H1 (cell line): ENCODE data around the gene APOL1. TPM values are rescaled to one million over a fixed set of nuclear protein-coding genes. Genes with fewer than 3 reads are reported as not detected.

Experiments
- CTCF ChIA-PET: fragments of 300-600 bp; sonication (Branson Sonifier 250); formaldehyde crosslinking; loops from one replicate; lab custom pipeline; 2021; ENCODE audit not compliant: partially characterized antibody; lab: Charles Lee
- POLR2A ChIA-PET: fragments of 300-600 bp; sonication (Branson Sonifier 250); formaldehyde crosslinking; loops from one replicate; lab custom pipeline; 2021; ENCODE audit warnings: inconsistent platforms; ENCODE audit not compliant: partially characterized antibody; lab: Charles Lee
- DNase-seq, 2 experiments: peaks; one replicate each; pipeline versions ENCODE4 v3.0.0 to v3.0.0-alpha.2; 2010 to 2022; ENCODE audit warnings: low spot score in 2 of 2, low read depth in 1 of 2, mixed read lengths in 1 of 2
- FAIRE-seq: peaks from 2 replicates; lab custom pipeline; 2011; peaks lifted over from hg19 to GRCh38; lab: Jason Lieb, UNC
- H2AFZ ChIP-seq: 2 replicates; pipeline ENCODE4 v1.8.1; 2012; ENCODE audit warnings: low read length, inconsistent platforms
- H2AK5ac ChIP-seq: 2 replicates; pipeline ENCODE4 v1.6.1; 2013; ENCODE audit warnings: low read depth, low read length
- H2BK120ac ChIP-seq: replicated peaks from 2 replicates; pipeline ENCODE3; 2013; ENCODE audit warnings: low read depth, low read length, inconsistent platforms
- H2BK12ac ChIP-seq: 2 replicates; pipeline ENCODE4 v1.6.1; 2013; ENCODE audit warnings: low read depth, low read length
- H2BK15ac ChIP-seq: 2 replicates; pipeline ENCODE4 v1.6.1; 2013; ENCODE audit warnings: low read length
- H2BK20ac ChIP-seq: 2 replicates; pipeline ENCODE4 v1.6.1; 2013; ENCODE audit warnings: low read length
- H2BK5ac ChIP-seq: 2 replicates; pipeline ENCODE4 v1.6.1; 2013; ENCODE audit warnings: low read depth, low read length
- H3K14ac ChIP-seq: 2 replicates; pipeline ENCODE4 v1.6.1; 2013; ENCODE audit warnings: inconsistent platforms; ENCODE audit not compliant: insufficient read length
- H3K18ac ChIP-seq: 2 replicates; pipeline ENCODE4 v1.6.1; 2013; ENCODE audit warnings: low read length; ENCODE audit errors: extremely low read depth
- H3K23ac ChIP-seq: 2 replicates; pipeline ENCODE4 v1.6.1; 2013; ENCODE audit warnings: inconsistent platforms; ENCODE audit not compliant: insufficient read length
- H3K23me2 ChIP-seq: 2 replicates; pipeline ENCODE4 v1.6.1; 2013; ENCODE audit warnings: low read depth, low read length
- H3K27ac ChIP-seq: 2 replicates; pipeline ENCODE4 v1.6.1; 2011; ENCODE audit warnings: low read depth, low read length, inconsistent platforms
- H3K27me3 ChIP-seq, 4 experiments: replicated peaks in 1 of 4; 1 replicate in 1 of 4; 2 replicates in 3 of 4; pipeline versions ENCODE4 v1.6.1 to v1.8.1; 2011 to 2013; ENCODE audit warnings: low read length in 3 of 4, mild to moderate bottlenecking in 3 of 4, inconsistent platforms in 2 of 4, mixed read lengths in 2 of 4, moderate library complexity in 1 of 4; ENCODE audit not compliant: control insufficient read depth in 3 of 4, insufficient read depth in 3 of 4; ENCODE audit errors: extremely low read depth in 1 of 4
- H3K36me3 ChIP-seq, 4 experiments: 2 replicates each; pipeline versions ENCODE4 v1.6.1 to v1.8.1; 2011 to 2013; ENCODE audit warnings: mild to moderate bottlenecking in 4 of 4, low read length in 3 of 4, moderate library complexity in 2 of 4, control low read depth in 1 of 4, inconsistent platforms in 1 of 4; ENCODE audit not compliant: insufficient read depth in 4 of 4, control insufficient read depth in 2 of 4
- H3K4ac ChIP-seq: replicated peaks from 2 replicates; pipeline ENCODE3; 2013; ENCODE audit warnings: low read length, low read depth, mixed read lengths, inconsistent platforms; ENCODE audit not compliant: insufficient read length
- H3K4me1 ChIP-seq, 4 experiments: replicated peaks in 1 of 4; 1 replicate in 1 of 4; 2 replicates in 3 of 4; pipeline versions ENCODE4 v1.6.1 to v1.8.1; 2011 to 2013; ENCODE audit warnings: low read length in 3 of 4, inconsistent platforms in 2 of 4, mixed read lengths in 1 of 4; ENCODE audit not compliant: insufficient read depth in 4 of 4, control insufficient read depth in 3 of 4
- H3K4me2 ChIP-seq, 2 experiments: 2 replicates each; pipeline versions ENCODE4 v1.6.1 to v1.8.1; 2011 to 2013; ENCODE audit warnings: low read depth in 2 of 2, low read length in 2 of 2, control low read depth in 1 of 2, inconsistent platforms in 1 of 2, mild to moderate bottlenecking in 1 of 2; ENCODE audit not compliant: insufficient read depth in 1 of 2
- H3K4me3 ChIP-seq, 4 experiments: fragments of 200-600, 300-600 bp in 1 of 4; sonication (generic), shearing (Covaris generic), sonication (Bioruptor Twin) in 1 of 4; 2 replicates each; pipeline versions ENCODE4 v1.5.1 to v1.8.1; 2011 to 2016; ENCODE audit warnings: low read length in 4 of 4, low read depth in 3 of 4, control low read depth in 2 of 4, inconsistent platforms in 2 of 4, mild to moderate bottlenecking in 2 of 4, mixed read lengths in 1 of 4, moderate library complexity in 1 of 4; ENCODE audit not compliant: insufficient read depth in 2 of 4; ENCODE audit errors: extremely low read depth in 1 of 4
- H3K56ac ChIP-seq: replicated peaks from 2 replicates; pipeline ENCODE3; 2013; ENCODE audit warnings: low read depth, mild to moderate bottlenecking, mixed read lengths, low read length, inconsistent platforms; ENCODE audit not compliant: insufficient read length
- H3K79me1 ChIP-seq: 2 replicates; pipeline ENCODE4 v1.6.1; 2013; ENCODE audit warnings: low read depth, low read length, control low read depth
- H3K79me2 ChIP-seq, 2 experiments: 2 replicates each; pipeline versions ENCODE4 v1.6.1 to v1.8.1; 2012 to 2013; ENCODE audit warnings: low read length in 2 of 2, mild to moderate bottlenecking in 2 of 2, inconsistent platforms in 1 of 2; ENCODE audit not compliant: insufficient read depth in 2 of 2, control insufficient read depth in 1 of 2
- H3K9ac ChIP-seq, 4 experiments: replicated peaks in 1 of 4; 1 replicate in 1 of 4; 2 replicates in 3 of 4; pipeline versions ENCODE4 v1.6.1 to v1.8.1; 2011 to 2013; ENCODE audit warnings: low read depth in 3 of 4, low read length in 3 of 4, control low read depth in 2 of 4, mild to moderate bottlenecking in 2 of 4, moderate library complexity in 2 of 4, inconsistent platforms in 1 of 4; ENCODE audit errors: extremely low read depth in 1 of 4
- H3K9me3 ChIP-seq, 2 experiments: 2 replicates each; pipeline versions ENCODE4 v1.6.1 to v1.8.1; 2012 to 2013; ENCODE audit warnings: mild to moderate bottlenecking in 2 of 2, moderate library complexity in 2 of 2, control low read depth in 1 of 2, inconsistent platforms in 1 of 2, low read depth in 1 of 2, low read length in 1 of 2, mixed read lengths in 1 of 2; ENCODE audit not compliant: insufficient read depth in 2 of 2
- H4K20me1 ChIP-seq, 2 experiments: replicated peaks in 1 of 2; 2 replicates each; pipeline versions ENCODE3 to v1.8.1; 2011 to 2013; ENCODE audit warnings: inconsistent platforms in 2 of 2, low read length in 2 of 2, mild to moderate bottlenecking in 1 of 2; ENCODE audit not compliant: insufficient read depth in 2 of 2, control insufficient read depth in 1 of 2
- H4K5ac ChIP-seq: 2 replicates; pipeline ENCODE4 v1.6.1; 2013; ENCODE audit warnings: low read length, low read depth, mixed read lengths, inconsistent platforms; ENCODE audit not compliant: insufficient read length
- H4K8ac ChIP-seq: 2 replicates; pipeline ENCODE4 v1.8.0; 2013; ENCODE audit warnings: mild to moderate bottlenecking, moderate library complexity, low read length, inconsistent platforms; ENCODE audit not compliant: insufficient read depth; ENCODE audit errors: extremely low read depth
- H4K91ac ChIP-seq: replicated peaks from 2 replicates; pipeline ENCODE3; 2013; ENCODE audit warnings: low read length, mixed read lengths, inconsistent platforms; ENCODE audit not compliant: insufficient read length
- BCL11A ChIP-seq, 2 experiments: IDR thresholded peaks; one replicate each; pipeline ENCODE4 v1.6.1; 2011; ENCODE audit warnings: low read depth in 2 of 2, low read length in 2 of 2, mild to moderate bottlenecking in 2 of 2
- BRCA1 ChIP-seq: IDR thresholded peaks from 2 replicates; pipeline ENCODE4 v1.6.1; 2012; ENCODE audit warnings: low read depth, low read length, improper control_type of control experiment
- CBX8 ChIP-seq: fragments of 300-800, 300-1000 bp; sonication (generic); IDR thresholded peaks from 2 replicates; pipeline ENCODE4 v1.7.1; 2016; ENCODE audit warnings: low read depth, low read length, borderline replicate concordance
- CTBP2 ChIP-seq: IDR thresholded peaks from 2 replicates; pipeline ENCODE4 v1.7.0; 2011; ENCODE audit warnings: borderline replicate concordance, mild to moderate bottlenecking, moderate library complexity, mixed read lengths, low read length; ENCODE audit not compliant: insufficient read depth, insufficient read length
- GABPA ChIP-seq: IDR thresholded peaks from 2 replicates; pipeline ENCODE4 v1.6.1; 2011; ENCODE audit warnings: mild to moderate bottlenecking, low read length, moderate library complexity, borderline replicate concordance; ENCODE audit not compliant: insufficient read depth
- GTF2F1 ChIP-seq: IDR thresholded peaks from 2 replicates; pipeline ENCODE4 v1.6.1; 2012; ENCODE audit warnings: low read depth, low read length, improper control_type of control experiment, borderline replicate concordance
- HDAC2 ChIP-seq, 2 experiments: fragments of 300-600 bp in 1 of 2; sonication (generic) in 1 of 2; IDR thresholded peaks; 2 replicates each; pipeline ENCODE4 v1.6.1; 2011 to 2012; ENCODE audit warnings: low read depth in 2 of 2, low read length in 2 of 2, mild to moderate bottlenecking in 2 of 2, moderate library complexity in 2 of 2, borderline replicate concordance in 1 of 2, inconsistent platforms in 1 of 2
- JUND ChIP-seq: IDR thresholded peaks from 2 replicates; pipeline ENCODE4 v1.6.1; 2011; ENCODE audit warnings: mild to moderate bottlenecking, improper control_type of control experiment, low read length
- POLR2A ChIP-seq, 2 experiments: IDR thresholded peaks; 1 replicate in 1 of 2; 2 replicates in 1 of 2; pipeline ENCODE4 v1.6.1; 2011; ENCODE audit warnings: low read depth in 2 of 2, low read length in 2 of 2, mild to moderate bottlenecking in 2 of 2; ENCODE audit errors: control extremely low read depth in 1 of 2
- SAP30 ChIP-seq: fragments of 300-600 bp; sonication (generic); IDR thresholded peaks from 2 replicates; pipeline ENCODE4 v1.7.1; 2012; ENCODE audit warnings: low read length, moderate library complexity, mild to moderate bottlenecking, inconsistent platforms; ENCODE audit not compliant: insufficient read depth, insufficient replicate concordance
- SIN3A ChIP-seq, 2 experiments: IDR thresholded peaks in 1 of 2; conservative IDR thresholded peaks in 1 of 2; 2 replicates each; pipeline ENCODE4 v1.6.1; 2011 to 2012; ENCODE audit warnings: low read length in 2 of 2, improper control_type of control experiment in 1 of 2, low read depth in 1 of 2, mild to moderate bottlenecking in 1 of 2
- WGBS, 2 experiments: shearing (Covaris generic) in 1 of 2; methylation state at CpG; one replicate each; pipeline versions ENCODE4 v1.1.6 to v1.1.7; 2013 to 2015; ENCODE audit warnings: low lambda C conversion rate in 2 of 2, mixed read lengths in 2 of 2, inconsistent platforms in 1 of 2, low coverage in 1 of 2, missing lambda C conversion rate in 1 of 2; ENCODE audit not compliant: insufficient replicate concordance in 2 of 2, insufficient coverage in 1 of 2, insufficient read length in 1 of 2; ENCODE audit errors: extremely low coverage in 1 of 2, missing lambda C conversion rate in 1 of 2; 5-methylcytosine and 5-hydroxymethylcytosine counted together
- polyA plus RNA-seq, 7 experiments: library from polyadenylated mRNA; depleted of rRNA in 3 of 7; stranded (reverse) in 5 of 7; unstranded in 2 of 7; fragments of >200 nt in 5 of 7; fragments of 200-250 nt in 2 of 7; gene quantifications; 1 replicate in 5 of 7; 2 replicates in 1 of 7; 4 replicates in 1 of 7; pipeline versions ENCODE4 v1.2.1 to v1.2.3, GENCODE V29; 2011 to 2013; ENCODE audit warnings: missing spikeins in 2 of 7, mixed read lengths in 2 of 7
- total RNA-seq: library from RNA; stranded (reverse); fragmentation: NEBNext Ultra II Directional; extraction: Animal tissue kit (Norgen Biotek cat#: 25700); gene quantifications from 2 replicates; pipeline ENCODE4 v1.2.1, GENCODE V29; 2021

Gene APOL1
- total and polyA plus RNA-seq, 2 of the 8 experiments (the other 6 are each of a cell fraction or from before 2014, with no cell fraction given): not detected

DNA sequence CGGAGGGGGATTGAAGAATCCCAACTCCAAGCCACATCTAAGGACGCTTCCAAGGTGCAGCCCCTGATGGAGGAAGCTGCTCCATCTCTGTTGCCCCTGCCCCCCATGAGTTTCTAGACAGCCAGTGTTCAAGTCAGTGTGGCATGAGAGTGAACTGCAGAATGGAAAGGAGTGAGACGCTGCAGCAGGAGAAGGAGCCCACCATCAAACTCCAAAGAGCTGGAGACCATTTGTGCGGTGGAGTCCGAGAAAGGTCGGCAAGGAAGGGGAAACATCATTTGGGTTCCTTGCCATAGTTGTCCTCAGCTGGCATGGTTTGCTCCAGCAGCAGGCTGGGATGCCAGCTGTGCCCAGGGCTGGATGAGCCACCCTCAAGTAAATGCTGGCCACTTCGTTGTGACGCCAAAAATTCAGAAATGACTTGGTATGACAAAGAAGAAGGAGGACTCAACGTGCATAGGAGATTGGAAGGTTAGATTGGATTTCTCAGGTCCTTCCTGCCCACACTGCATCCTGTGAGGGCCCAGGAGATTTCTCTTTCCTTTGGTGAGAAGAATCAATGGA is 30.0 kb upstream of the APOL1 start:
- no peaks in the 10 kb centered on the region for H3K79me2 ChIP-seq
- 0 out of 2 replicates have a peak overlapping the region, but pooled peaks have one; percentile 9 for H2BK12ac ChIP-seq
- FAIRE-seq (no peak), DNase-seq (no peak)
- no peak overlapping the region for H2AFZ ChIP-seq
- H2BK15ac ChIP-seq: no peak overlapping the region
- no peak overlapping the region for H3K23ac ChIP-seq
- CTCF ChIA-PET: interaction anchor here (0.9 to 4.1 kb wide), 6 partner anchors 16 to 673 kb away, joined by 3 to 24 read pairs (median 4); partner anchors contain the start of genes APOL2 and APOL4
- H3K4me2 ChIP-seq: no peak overlapping the region
- no peak overlapping the region for H3K4me3 ChIP-seq
- no peak overlapping the region for H3K14ac ChIP-seq
- no peak overlapping the region for H3K4ac ChIP-seq
- H4K91ac ChIP-seq: no peak overlapping the region
- no peak overlapping the region for H4K5ac ChIP-seq
- no peaks in the 10 kb centered on the region for H3K23me2 ChIP-seq
- no peak overlapping the region for H3K56ac ChIP-seq
- H3K36me3 ChIP-seq: no peaks in the 10 kb centered on the region; a peak in 1 of 8 replicates
- H2BK20ac ChIP-seq: no peak overlapping the region
- H3K27ac ChIP-seq: no peak overlapping the region
- H3K79me1 ChIP-seq: no peaks in the 10 kb centered on the region
- no peaks in the 10 kb centered on the region for H3K9me3 ChIP-seq
- H2BK120ac ChIP-seq: no peak overlapping the region
- no peak overlapping the region for H2AK5ac ChIP-seq
- peaks cover 0 to 2% (median 0%) of the 10 kb centered on the region in 4 experiments; a peak in 1 of 7 replicates for H3K27me3 ChIP-seq
- H4K20me1 ChIP-seq: no peaks in the 10 kb centered on the region
- POLR2A ChIA-PET: no interaction called here
- no peak overlapping the region for H3K18ac ChIP-seq
- H3K4me1 ChIP-seq: peaks cover 0 to 3% (median 0%) of the 10 kb centered on the region in 4 experiments; a peak in 1 of 7 replicates
- H2BK5ac ChIP-seq: no peak overlapping the region
- WGBS, 2 experiments: 82% methylated on average over 9 of the region's 9 CpGs; no CpG with 5 or more reads in 1 of the 2 experiments
- no peak overlapping the region for H4K8ac ChIP-seq
- no peak overlapping the region for H3K9ac ChIP-seq
- TF ChIP-seq JUND (no peak), CBX8 (no peak), CTBP2 (no peak), BCL11A (IDR thresholded peaks at IDR 0.05; ENCODE audit: low read depth in 2 of 2, low read length in 2 of 2) (no peak), POLR2A (IDR thresholded peaks at IDR 0.05; ENCODE audit: control extremely low read depth in 1 of 2, low read depth in 2 of 2, low read length in 2 of 2) (no peak), HDAC2 (IDR thresholded peaks at IDR 0.05; ENCODE audit: borderline replicate concordance in 1 of 2, low read depth in 2 of 2, low read length in 2 of 2) (no peak), GABPA (no peak), BRCA1 (no peak), GTF2F1 (no peak), SAP30 (no peak), SIN3A (conservative IDR thresholded peaks at IDR 0.05 in 1 of 2, IDR thresholded peaks at IDR 0.05 in 1 of 2; ENCODE audit: low read depth in 1 of 2, low read length in 2 of 2) (no peak)
